Neural progenitor cell (in vitro differentiated cells): ENCODE measurements around the gene MAD1L1.

Source experiments
- EZH2phosphoT487 ChIP-seq: fragments of 200-600 bp; sonication (generic); IDR thresholded peaks from 2 replicates; pipeline ENCODE4 v1.6.1; 2017; ENCODE audit warnings: antibody characterized with exemption
- TF ChIP-seq, protein P1 (sequence below): fragments of 200-600 bp; sonication (generic); IDR thresholded peaks from 2 replicates; pipeline ENCODE4 v1.5.1; 2017; ENCODE audit warnings: antibody characterized with exemption, mild to moderate bottlenecking

DNA sequence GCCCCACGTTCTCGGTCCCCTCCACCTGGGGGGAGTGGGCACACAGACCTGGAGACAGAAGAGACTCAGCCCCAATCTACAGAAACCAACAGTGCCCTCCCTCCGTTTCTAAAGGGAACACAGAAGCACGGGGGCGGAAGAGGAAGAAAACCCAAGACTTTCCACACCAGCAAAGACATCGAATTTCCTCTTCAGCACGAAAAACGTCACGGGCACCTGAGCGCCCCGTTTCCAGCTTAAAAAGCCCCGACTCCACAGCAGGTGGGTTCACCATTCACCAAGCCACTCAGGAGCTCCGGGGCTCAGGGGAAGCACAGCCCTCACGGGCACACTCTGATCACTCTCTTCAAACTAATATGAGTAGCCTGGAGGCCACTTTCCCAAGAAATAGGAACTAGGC is 28.9 kb upstream of the MAD1L1 start:
- no peak for TF ChIP-seq EZH2phosphoT487
- TF ChIP-seq, protein P1, sequence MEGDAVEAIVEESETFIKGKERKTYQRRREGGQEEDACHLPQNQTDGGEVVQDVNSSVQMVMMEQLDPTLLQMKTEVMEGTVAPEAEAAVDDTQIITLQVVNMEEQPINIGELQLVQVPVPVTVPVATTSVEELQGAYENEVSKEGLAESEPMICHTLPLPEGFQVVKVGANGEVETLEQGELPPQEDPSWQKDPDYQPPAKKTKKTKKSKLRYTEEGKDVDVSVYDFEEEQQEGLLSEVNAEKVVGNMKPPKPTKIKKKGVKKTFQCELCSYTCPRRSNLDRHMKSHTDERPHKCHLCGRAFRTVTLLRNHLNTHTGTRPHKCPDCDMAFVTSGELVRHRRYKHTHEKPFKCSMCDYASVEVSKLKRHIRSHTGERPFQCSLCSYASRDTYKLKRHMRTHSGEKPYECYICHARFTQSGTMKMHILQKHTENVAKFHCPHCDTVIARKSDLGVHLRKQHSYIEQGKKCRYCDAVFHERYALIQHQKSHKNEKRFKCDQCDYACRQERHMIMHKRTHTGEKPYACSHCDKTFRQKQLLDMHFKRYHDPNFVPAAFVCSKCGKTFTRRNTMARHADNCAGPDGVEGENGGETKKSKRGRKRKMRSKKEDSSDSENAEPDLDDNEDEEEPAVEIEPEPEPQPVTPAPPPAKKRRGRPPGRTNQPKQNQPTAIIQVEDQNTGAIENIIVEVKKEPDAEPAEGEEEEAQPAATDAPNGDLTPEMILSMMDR: no peak
